ENCODE measurements around the gene GAS7.

GRCh38 chr17:10187456-10187855 is 10.9 kb downstream of the GAS7 start:
- no peak for TF ChIP-seq EZH2 (IDR thresholded peaks at IDR 0.05; ENCODE audit: borderline replicate concordance)
- TF ChIP-seq CTCF (IDR thresholded peaks at IDR 0.05; ENCODE audit: poor library complexity) = no peak
